Measurements from ENCODE around the gene RCBTB2.

The RCBTB2 gene

GRCh38 chr13:48496271-48497161, 36.4 kb downstream of the RCBTB2 start:
- Histone ChIP-seq H3K36me3 (ENCODE audit: control insufficient read depth, insufficient read depth, low read length) (peaks cover 5% of the 10 kb centered on the region), H3K4me3 (ENCODE audit: insufficient read depth, low read depth, low read length) (no peak overlapping the region), H3K27ac (ENCODE audit: insufficient read depth, low read depth, low read length, poor library complexity, severe bottlenecking) (no peak overlapping the region), H3K4me1 (ENCODE audit: control insufficient read depth, insufficient read depth, low read length) (no peaks in the 10 kb centered on the region), H3K9me3 (ENCODE audit: control insufficient read depth, low read length) (no peaks in the 10 kb centered on the region), H3K27me3 (ENCODE audit: control insufficient read depth, insufficient read depth, low read length, poor library complexity, severe bottlenecking) (no peaks in the 10 kb centered on the region)
- WGBS, 2 experiments = 56 to 77% methylated on average over 4 to 7 of the region's 7 CpGs

GRCh38 chr13:48494874-48495273, 38.0 kb downstream of the RCBTB2 start:
- no CpG with 5 or more reads among the region's 1 CpG for WGBS, 2 experiments
- Histone ChIP-seq H3K36me3 (ENCODE audit: control insufficient read depth, insufficient read depth, low read length) (no peaks in the 10 kb centered on the region), H3K27ac (ENCODE audit: insufficient read depth, low read depth, low read length, poor library complexity, severe bottlenecking) (no peak overlapping the region), H3K4me3 (ENCODE audit: insufficient read depth, low read depth, low read length) (no peak overlapping the region), H3K9me3 (ENCODE audit: control insufficient read depth, low read length) (no peaks in the 10 kb centered on the region), H3K4me1 (ENCODE audit: control insufficient read depth, insufficient read depth, low read length) (no peaks in the 10 kb centered on the region), H3K27me3 (ENCODE audit: control insufficient read depth, insufficient read depth, low read length, poor library complexity, severe bottlenecking) (no peaks in the 10 kb centered on the region)

DNA sequence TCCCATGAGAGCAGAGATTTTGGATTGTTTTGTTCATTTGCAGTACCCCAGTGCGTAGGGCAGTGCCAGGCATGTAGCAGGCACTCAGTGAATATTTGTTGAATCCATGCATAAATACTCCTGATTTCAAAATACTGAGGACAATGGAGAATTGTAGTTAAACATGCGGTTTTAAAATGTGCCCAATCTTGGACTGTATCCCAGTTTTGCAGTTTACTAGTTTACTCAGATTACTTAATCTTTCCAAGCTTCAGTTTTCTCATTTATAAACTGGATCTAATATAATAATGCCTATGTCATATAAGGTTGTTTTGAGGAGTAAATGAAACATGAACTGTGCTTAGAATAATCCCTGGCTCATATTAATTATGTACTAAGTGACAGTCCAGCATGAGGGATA, 39.0 kb downstream of the RCBTB2 start:
- Histone ChIP-seq H3K36me3 (ENCODE audit: control insufficient read depth, insufficient read depth, low read length) (peaks cover 4% of the 10 kb centered on the region), H3K27ac (ENCODE audit: insufficient read depth, low read depth, low read length, poor library complexity, severe bottlenecking) (no peak overlapping the region), H3K27me3 (ENCODE audit: control insufficient read depth, insufficient read depth, low read length, poor library complexity, severe bottlenecking) (no peaks in the 10 kb centered on the region), H3K4me1 (ENCODE audit: control insufficient read depth, insufficient read depth, low read length) (no peaks in the 10 kb centered on the region), H3K4me3 (ENCODE audit: insufficient read depth, low read depth, low read length) (no peak overlapping the region), H3K9me3 (ENCODE audit: control insufficient read depth, low read length) (no peaks in the 10 kb centered on the region)
- 92 to 96% methylated on average over 2 of the region's 2 CpGs for WGBS, 2 experiments

DNA sequence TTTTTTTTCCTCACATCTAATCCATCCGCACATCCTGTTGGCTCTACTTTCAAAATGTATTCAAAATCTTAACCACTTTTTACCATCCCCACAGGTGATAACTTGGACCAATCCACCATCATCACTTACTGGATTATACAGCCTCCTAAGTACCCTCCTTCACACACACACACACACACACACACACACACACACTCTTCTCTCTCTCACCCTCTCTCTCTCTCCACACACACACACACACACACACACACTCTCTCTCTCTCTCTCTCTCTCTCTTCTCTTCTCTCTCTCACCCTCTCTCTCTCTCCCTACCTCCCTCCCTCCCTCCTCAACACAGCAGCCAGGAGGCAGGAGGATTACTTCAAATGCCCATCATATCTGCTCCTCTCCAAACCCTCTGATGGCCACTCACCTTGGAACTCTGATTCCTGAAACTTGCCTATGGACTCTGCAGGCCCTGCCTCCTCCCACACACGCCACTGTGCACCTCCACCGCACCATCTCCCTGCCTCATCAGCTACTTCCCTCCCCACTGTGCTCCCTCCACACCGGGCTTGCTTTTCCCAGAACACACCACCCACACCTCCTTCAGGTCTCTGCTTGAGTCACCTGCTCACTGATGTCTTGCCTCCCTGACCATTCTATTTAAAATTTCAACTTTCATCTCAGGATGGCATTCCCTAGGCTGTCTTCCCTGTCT, 39.7 kb downstream of the RCBTB2 start:
- H3K9me3 ChIP-seq (ENCODE audit: control insufficient read depth, low read length) = no peaks in the 10 kb centered on the region
- no peak overlapping the region for H3K27ac ChIP-seq (ENCODE audit: insufficient read depth, low read depth, low read length, poor library complexity, severe bottlenecking)
- H3K4me1 ChIP-seq (ENCODE audit: control insufficient read depth, insufficient read depth, low read length) = no peaks in the 10 kb centered on the region
- H3K4me3 ChIP-seq (ENCODE audit: insufficient read depth, low read depth, low read length) = no peak overlapping the region
- WGBS, 2 experiments = 89 to 92% methylated on average over 4 of the region's 4 CpGs
- H3K36me3 ChIP-seq (ENCODE audit: control insufficient read depth, insufficient read depth, low read length) = peaks cover 9% of the 10 kb centered on the region
- H3K27me3 ChIP-seq (ENCODE audit: control insufficient read depth, insufficient read depth, low read length, poor library complexity, severe bottlenecking) = no peaks in the 10 kb centered on the region

DNA sequence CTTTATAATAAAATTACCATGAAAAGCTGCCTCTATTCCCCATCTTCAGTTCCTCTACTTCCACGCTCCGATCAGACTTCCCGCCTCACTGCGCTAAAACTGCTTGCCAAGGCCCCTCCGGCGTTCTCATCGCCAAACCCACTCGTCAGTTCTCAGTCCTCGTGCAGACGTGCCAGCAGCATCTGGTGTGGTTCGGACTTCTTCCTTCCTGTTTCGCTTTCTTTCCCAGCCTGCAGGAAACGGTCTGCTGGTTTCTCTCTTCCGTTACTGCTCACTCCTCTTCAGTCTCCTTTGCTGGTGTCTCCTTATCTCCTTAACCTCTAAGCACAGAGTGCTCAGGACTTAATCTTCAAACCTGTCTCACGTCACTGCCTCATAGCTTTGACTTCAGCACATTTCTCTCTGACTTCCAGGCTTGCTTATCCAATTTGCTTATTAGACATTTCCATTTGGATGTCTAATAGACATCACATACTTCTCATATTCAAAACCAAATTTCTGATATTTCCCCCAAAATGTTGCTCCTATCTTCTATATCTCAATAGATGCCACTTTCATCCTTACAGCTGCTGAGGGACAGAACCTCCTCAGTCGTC, 40.3 kb downstream of the RCBTB2 start:
- Histone ChIP-seq H3K27ac (ENCODE audit: insufficient read depth, low read depth, low read length, poor library complexity, severe bottlenecking) (no peak overlapping the region), H3K27me3 (ENCODE audit: control insufficient read depth, insufficient read depth, low read length, poor library complexity, severe bottlenecking) (no peaks in the 10 kb centered on the region), H3K4me1 (ENCODE audit: control insufficient read depth, insufficient read depth, low read length) (no peaks in the 10 kb centered on the region), H3K36me3 (ENCODE audit: control insufficient read depth, insufficient read depth, low read length) (peaks cover 15% of the 10 kb centered on the region), H3K9me3 (ENCODE audit: control insufficient read depth, low read length) (no peaks in the 10 kb centered on the region), H3K4me3 (ENCODE audit: insufficient read depth, low read depth, low read length) (no peak overlapping the region)
- WGBS, 2 experiments = 91 to 93% methylated on average over 16 of the region's 16 CpGs

DNA sequence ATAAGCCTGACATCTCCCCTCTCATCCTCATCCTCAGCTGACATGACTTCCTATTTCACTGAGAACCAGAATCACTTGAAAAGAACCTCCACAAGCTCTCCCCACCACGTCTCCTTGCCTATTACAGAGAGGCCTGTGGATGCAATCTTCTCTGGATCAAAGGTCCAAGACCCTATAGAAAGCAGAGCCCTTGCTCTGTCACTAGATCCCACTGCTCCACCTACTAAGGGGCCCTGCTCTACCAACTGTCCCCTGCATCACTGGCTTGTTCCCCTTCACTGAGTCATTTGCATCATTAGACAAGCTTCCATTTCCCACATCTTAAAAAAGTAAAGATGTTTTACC, 40.8 kb downstream of the RCBTB2 start:
- Histone ChIP-seq H3K9me3 (ENCODE audit: control insufficient read depth, low read length) (no peaks in the 10 kb centered on the region), H3K27ac (ENCODE audit: insufficient read depth, low read depth, low read length, poor library complexity, severe bottlenecking) (no peak overlapping the region), H3K4me3 (ENCODE audit: insufficient read depth, low read depth, low read length) (no peak overlapping the region), H3K27me3 (ENCODE audit: control insufficient read depth, insufficient read depth, low read length, poor library complexity, severe bottlenecking) (no peaks in the 10 kb centered on the region), H3K4me1 (ENCODE audit: control insufficient read depth, insufficient read depth, low read length) (no peaks in the 10 kb centered on the region), H3K36me3 (ENCODE audit: control insufficient read depth, insufficient read depth, low read length) (peaks cover 15% of the 10 kb centered on the region)
- WGBS, 2 experiments = 93% methylated on average over 1 of the region's 1 CpG

GRCh38 chr13:48491423-48492095, 41.3 kb downstream of the RCBTB2 start:
- H3K9me3 ChIP-seq (ENCODE audit: control insufficient read depth, low read length) = no peaks in the 10 kb centered on the region
- peaks cover 15% of the 10 kb centered on the region for H3K36me3 ChIP-seq (ENCODE audit: control insufficient read depth, insufficient read depth, low read length)
- H3K4me3 ChIP-seq (ENCODE audit: insufficient read depth, low read depth, low read length) = no peak overlapping the region
- no peaks in the 10 kb centered on the region for H3K4me1 ChIP-seq (ENCODE audit: control insufficient read depth, insufficient read depth, low read length)
- no peak overlapping the region for H3K27ac ChIP-seq (ENCODE audit: insufficient read depth, low read depth, low read length, poor library complexity, severe bottlenecking)
- no peaks in the 10 kb centered on the region for H3K27me3 ChIP-seq (ENCODE audit: control insufficient read depth, insufficient read depth, low read length, poor library complexity, severe bottlenecking)

GRCh38 chr13:48490241-48490640, 42.6 kb downstream of the RCBTB2 start:
- no peaks in the 10 kb centered on the region for H3K4me1 ChIP-seq (ENCODE audit: control insufficient read depth, insufficient read depth, low read length)
- no peaks in the 10 kb centered on the region for H3K27me3 ChIP-seq (ENCODE audit: control insufficient read depth, insufficient read depth, low read length, poor library complexity, severe bottlenecking)
- WGBS, 2 experiments = 94 to 100% methylated on average over 1 to 3 of the region's 3 CpGs
- peaks cover 15% of the 10 kb centered on the region for H3K36me3 ChIP-seq (ENCODE audit: control insufficient read depth, insufficient read depth, low read length)
- H3K9me3 ChIP-seq (ENCODE audit: control insufficient read depth, low read length) = no peaks in the 10 kb centered on the region
- no peak overlapping the region for H3K27ac ChIP-seq (ENCODE audit: insufficient read depth, low read depth, low read length, poor library complexity, severe bottlenecking)
- no peak overlapping the region for H3K4me3 ChIP-seq (ENCODE audit: insufficient read depth, low read depth, low read length)

DNA sequence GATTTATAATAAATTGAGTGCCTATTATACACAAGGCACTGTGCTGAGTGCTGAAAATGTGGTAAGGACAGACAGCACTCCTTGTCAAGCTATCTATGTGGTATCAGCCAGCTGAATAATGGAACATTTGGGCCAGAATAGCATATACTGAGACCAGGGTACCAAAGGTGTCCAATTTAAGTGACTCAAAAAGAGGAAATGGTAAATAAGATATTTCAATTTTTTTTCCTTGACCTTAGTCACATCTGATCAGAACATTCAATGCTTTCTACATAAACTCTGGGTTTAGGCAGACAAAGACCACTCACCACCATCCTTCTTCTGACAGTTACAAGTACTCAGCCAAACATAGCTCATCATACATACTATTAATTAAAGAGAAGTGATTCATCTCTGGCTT, 43.2 kb downstream of the RCBTB2 start:
- Histone ChIP-seq H3K36me3 (ENCODE audit: control insufficient read depth, insufficient read depth, low read length) (peaks cover 15% of the 10 kb centered on the region), H3K27ac (ENCODE audit: insufficient read depth, low read depth, low read length, poor library complexity, severe bottlenecking) (no peak overlapping the region), H3K4me1 (ENCODE audit: control insufficient read depth, insufficient read depth, low read length) (no peaks in the 10 kb centered on the region), H3K4me3 (ENCODE audit: insufficient read depth, low read depth, low read length) (no peak overlapping the region), H3K27me3 (ENCODE audit: control insufficient read depth, insufficient read depth, low read length, poor library complexity, severe bottlenecking) (no peaks in the 10 kb centered on the region), H3K9me3 (ENCODE audit: control insufficient read depth, low read length) (no peaks in the 10 kb centered on the region)

DNA sequence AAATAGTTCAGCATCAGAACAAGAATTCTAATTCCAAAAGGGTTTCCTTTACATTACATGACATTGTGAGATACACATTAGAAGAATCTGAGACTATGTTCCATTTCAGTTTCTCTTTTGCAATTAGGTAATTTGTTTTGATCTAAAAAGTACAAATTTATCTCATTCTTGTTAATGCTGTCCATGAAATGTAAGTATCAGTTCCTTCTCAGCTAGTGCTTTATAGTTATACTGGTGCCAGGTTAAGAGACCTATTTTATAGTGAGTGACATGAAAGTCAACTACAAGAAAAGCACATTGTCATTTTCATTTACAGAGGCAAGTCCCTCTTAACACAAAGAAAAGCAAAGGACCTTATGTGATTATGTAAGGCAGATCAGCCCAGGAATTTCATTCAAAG, 43.9 kb downstream of the RCBTB2 start:
- no peaks in the 10 kb centered on the region for H3K9me3 ChIP-seq (ENCODE audit: control insufficient read depth, low read length)
- H3K27ac ChIP-seq (ENCODE audit: insufficient read depth, low read depth, low read length, poor library complexity, severe bottlenecking) = no peak overlapping the region
- peaks cover 15% of the 10 kb centered on the region for H3K36me3 ChIP-seq (ENCODE audit: control insufficient read depth, insufficient read depth, low read length)
- no peak overlapping the region for H3K4me3 ChIP-seq (ENCODE audit: insufficient read depth, low read depth, low read length)
- no peaks in the 10 kb centered on the region for H3K4me1 ChIP-seq (ENCODE audit: control insufficient read depth, insufficient read depth, low read length)
- no peaks in the 10 kb centered on the region for H3K27me3 ChIP-seq (ENCODE audit: control insufficient read depth, insufficient read depth, low read length, poor library complexity, severe bottlenecking)
